SHP77 treated with DMSO at 0.1 percent for 48 hours (cell line): ENCODE results near the gene GTSE1.

ENCODE experiments used
- DNase-seq: peaks from one replicate; lab custom pipeline; 2025; lab: John Stamatoyannopoulos, UW

GTSE1 gene

DNA sequence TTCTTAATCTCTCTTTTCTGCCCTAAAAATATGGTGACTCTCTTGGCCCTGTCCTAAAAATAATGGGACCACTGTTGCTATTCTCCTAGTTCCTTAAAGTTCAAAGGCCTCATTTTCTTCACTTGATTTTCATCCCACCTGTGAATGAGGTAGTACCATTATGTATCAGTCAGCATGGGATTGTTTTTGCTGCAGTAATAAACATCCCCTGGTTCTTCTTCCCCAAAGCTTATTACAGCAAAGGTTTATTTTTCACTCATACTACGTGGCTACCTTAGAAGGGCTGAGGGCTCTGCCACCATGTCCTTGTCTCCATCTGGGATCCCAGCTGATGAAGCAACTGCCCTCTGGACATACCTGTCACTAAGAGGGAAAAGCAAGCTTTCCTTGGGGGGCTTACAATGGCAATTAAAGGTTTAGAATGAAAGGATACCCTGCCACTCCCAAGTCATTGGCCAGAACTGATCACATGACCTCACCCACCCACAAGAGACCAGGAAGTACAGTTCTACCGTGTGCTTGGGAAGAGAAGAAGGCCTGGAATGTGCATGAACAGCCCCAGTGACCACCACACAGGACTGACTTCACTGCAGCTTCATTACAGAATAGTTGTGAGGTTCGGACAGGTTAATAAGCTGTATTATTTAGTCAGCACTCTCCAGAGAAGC is 21.1 kb upstream of the GTSE1 start:
- DNase-seq: no peak

DNA sequence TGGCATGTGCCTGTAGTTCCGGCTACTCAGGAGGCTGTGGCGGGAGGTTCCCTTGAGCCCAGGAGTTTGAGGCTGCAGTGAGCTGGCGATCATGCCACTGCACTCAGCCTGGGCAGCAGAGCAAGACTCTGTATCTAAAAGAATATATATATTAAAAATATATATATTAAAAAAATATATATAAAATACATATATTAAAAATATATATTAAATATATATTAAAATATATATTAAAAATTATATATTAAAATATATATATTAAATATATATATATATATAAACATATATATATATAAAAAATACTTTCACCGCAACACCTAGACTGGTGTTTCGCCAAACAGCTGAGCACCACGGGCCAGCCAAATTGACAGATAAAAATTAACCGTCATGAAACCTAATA is 20.1 kb upstream of the GTSE1 start:
- no peak for DNase-seq

DNA sequence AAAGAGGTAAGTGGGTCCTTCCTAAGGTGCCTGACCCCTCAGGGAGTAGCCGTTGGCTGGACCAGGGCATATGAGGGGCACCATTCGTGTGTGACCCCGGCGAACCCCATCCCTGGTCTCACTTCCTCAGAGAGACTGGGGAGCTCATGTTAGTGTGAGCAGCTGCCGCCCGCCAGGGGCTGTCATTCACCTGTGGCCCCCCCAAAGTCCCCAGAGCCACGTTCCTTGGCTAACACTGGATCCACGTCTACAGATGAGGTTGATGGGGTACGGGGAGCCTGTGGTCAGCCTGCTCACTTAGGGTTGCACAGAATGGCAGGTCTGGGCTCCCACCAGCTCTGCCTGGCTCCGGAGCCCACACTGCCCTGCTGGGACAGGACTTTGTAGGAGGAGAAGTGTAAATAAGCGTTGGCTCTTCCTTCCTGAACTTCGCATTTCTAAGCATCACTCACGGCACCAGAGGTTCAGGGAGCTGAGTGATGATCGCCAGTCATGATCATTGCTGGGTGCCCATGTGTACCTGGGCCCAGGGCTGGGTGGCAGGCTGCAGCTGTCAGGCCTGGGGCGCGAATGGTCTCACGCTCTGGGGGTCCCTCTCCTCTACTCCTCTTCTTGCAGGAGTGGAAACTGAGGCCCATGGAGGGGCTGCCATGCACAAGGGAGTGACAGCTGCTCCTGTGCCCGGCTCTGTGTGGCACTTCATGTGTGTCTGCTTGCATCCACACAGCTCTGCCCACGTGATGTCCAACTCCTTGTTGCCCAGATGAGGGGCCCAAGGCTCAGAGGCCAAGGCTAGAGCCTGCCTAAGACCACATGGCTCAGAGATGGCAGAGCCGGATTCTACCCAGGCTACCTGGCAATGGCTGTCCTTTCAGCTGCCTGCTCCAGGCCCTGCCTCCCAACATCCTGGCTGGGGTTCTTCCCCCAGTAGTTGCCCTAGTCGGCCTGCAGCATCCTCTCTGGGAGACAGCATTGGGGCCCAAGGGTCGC is 17.7 kb upstream of the GTSE1 start:
- no peak for DNase-seq

DNA sequence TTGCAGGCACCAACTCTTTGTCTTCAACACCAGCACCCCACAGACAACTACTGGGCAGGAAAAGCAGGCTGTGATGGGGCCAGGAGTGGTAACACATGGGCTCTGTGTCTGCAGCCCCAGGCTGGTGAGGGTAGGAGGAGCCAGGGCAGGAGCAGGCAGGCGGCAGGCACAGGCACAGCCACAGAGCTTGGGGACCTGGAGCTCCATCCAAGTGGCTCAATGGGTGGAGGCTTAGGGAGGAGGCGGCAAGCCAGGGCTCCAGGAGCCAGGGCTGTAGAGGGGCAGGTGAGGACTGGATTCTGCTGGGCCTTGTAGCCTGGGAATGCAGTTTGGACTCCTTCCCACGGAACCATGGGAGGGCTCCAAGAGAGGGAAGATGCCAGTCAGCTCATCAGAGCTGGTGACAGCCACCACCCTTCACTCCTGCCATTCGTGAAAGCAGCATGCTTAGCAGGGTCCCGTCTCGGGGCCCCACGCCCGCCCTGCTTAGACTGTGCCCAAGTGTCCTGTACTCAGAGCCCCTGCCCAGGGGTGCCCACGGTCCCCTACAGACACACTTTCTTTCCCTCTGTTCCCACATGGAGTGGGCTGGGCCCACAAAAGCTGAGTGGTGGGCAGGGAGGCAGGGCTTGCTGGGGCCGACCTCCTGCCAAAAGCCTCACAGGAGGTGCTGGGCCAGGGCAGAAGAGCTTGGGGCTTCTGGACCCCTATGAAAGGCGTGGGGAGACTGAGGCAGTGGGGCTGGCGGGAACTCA is 16.4 kb upstream of the GTSE1 start:
- DNase-seq: no peak

DNA sequence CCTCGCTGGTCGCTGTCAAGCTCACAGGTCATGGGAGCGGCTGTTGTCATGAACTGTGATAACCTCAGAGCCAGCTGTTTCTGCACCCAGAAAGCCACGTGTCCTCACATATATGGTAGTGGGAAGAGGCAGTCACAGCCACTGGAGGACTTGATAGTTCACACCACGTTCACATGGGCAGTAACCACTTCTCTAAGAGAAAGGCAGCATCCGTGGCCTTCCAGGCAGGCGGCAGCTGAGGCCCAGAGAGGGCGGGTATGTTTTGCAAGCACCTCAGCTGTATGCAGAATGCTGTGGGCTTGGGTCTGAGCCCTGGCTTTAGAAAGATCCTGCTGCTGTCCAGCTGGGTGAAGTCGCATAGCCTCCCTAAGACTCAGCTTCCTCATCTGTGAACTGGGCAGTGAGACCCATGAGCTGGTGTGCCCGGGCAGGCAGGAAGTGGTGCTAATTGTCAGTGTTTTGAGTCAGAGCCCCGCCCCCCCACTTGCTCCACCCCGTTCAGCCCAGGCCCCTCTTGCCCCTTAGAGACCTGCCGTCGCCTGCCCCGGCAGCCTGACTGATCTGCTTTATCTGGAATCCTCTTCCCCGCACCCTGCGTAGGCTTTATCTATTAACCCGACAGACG is 15.6 kb upstream of the GTSE1 start:
- no peak for DNase-seq

DNA sequence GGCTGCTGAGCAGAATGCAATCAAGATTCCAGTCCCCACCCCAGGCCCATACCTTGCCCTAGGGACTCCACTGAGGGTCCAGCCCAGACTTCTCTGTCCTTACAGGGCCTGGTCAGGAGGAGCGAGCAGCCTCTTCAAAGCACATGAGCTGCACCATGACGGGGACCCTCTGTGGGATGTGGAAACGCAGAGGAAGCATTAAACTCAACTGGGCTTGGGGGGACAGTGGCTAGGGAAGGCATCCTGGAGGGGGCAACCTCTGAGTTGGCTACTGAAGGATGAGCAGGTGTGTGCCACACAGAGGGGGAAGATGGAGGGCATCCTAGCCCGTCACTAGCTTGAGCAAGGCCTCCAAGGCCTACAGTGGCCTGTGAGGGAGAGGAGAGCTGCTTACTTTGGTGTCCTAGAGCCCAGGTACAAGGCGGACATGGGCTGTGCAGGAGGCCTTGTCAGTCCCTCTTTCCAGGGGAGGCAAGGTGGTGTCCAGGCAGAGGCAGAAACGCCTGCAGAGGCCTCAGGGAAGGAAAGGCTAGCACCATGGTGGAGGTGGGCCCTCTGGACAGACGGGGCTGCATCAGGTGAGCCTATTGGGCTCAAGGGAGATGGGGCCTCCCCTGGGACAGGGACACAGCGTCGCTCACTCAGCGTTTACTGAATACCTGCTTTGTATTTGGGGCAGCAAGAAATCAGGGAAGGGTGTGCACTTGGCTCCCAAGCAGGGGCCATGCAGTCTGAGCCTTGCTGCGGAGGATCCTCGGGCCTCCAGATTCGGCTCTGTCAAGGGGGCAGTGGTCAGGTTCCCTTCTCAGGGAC is 14.6 kb upstream of the GTSE1 start:
- DNase-seq: no peak

DNA sequence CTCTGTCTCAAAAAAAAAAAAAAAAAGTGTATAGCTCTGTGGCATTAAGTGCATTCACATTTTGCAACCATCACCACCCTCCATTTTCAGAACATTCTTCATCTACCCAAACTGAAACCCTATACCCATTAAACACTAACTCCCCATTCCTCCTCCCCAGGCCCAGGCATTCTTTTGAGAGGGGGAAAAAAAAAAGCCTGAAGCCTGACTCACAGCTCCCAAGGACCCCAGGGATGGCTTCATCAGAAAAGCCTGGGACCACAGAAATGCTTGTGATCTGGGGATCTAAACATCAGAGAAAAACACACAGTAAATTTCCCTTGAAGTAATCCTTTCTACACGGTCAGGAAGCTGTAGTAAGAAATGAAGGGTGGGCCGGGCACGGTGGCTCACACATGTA is 10.7 kb upstream of the GTSE1 start:
- DNase-seq: no peak

DNA sequence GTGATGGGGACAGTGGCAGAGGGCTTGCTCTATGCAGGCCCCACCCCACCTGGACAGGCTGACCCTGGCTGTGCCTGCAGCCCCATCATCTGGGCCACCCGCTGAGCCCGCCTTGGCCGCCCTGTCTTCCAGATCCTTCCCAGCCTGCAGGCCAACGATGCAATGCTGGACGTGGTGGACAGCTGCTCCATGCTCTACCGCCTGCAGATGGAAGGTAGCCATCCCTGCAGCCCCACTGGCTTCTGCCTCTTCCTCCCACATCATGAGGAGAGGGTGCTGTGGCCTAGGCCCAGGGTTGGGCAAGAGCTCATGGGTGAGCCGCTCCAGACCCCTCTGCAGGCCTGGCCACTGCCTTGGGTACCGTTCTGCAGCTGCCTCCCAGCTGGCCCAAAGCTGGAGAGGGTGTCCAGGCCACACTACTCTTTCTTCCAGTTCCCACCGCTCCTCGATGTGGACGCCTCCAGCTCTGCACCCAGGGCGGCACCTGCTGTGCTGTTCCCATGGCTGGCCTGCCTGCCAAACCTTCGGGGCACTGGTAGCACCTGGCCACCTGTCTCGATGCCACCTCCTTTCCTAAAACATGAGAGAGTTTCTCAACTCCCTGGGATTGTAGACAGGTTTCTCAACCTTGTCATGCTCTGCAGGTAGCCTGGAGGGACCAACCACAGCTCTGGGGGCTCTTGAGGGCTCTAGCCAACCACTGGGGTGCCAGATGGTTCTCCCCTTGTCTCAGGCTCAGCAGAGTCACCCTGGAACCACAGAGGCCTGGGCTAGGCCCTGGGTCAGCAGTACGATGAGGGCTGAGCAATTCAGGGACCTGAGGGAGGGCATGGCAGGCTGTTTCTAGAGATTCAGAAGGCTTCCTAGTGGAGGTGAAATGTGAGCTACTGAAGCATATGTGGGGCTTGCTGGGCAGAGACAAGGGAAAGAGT is 9.5 kb upstream of the GTSE1 start:
- DNase-seq: no peak

DNA sequence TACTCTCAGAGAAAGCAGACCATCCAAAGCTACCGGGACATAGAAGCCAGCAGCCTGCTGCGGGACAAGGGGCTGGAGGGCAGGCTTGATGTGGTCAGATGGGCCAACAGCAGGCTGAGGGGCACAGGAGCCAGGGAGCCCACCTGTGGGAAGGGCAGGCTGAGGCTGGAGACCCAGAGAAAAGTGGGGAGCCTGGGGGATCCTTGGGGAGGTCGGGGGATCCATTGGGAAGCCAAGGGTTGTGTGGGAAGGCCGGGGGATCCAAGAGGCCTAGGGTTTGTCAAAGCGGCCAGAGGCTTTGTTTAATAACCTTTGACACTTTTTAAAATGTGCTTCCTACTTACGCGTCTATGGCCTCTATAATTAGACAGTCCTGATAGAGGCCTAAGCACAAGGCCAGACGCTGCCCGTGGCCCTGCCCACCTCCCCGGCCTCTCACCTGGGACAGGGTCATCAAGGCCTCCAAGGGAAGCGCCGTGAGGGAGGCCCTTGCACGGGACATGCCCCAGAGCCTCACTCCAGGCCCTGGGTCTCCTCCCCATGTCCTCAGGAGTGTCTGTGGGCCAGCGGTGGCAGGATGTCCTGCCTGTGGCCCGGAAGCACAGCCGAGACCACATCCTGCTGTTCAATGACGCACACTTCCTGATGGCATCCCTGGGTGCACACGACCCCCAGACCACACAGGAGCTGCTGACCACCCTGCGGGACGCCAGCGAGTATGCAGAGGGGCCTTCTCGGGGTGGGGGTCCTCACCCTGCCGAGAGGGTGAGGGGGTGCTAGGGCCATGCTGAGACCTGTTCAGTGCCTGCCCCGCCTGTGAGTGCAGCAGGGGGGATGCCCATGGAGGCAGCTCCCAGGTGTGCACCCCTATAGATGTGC is 8.6 kb upstream of the GTSE1 start:
- DNase-seq: no peak

DNA sequence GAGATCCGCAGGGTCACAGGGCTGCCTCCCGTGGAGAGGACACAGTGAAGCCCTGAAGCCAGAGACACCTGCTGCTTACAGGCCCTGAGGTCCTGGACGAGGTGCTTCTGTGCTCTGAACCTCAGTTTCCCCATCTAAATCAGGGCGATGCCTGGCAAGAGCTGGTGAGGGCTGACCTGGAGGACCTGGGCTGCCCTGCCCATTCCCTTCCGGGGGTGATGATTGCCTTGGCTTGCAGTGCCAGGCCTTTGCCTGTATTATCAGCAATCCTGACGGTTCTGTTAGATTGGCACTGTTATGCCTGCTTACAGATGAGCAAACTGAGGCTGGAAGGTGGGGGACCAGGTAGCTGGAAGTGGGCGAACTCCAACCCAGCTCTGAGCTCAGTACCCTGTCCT is 7.8 kb upstream of the GTSE1 start:
- DNase-seq: no peak

DNA sequence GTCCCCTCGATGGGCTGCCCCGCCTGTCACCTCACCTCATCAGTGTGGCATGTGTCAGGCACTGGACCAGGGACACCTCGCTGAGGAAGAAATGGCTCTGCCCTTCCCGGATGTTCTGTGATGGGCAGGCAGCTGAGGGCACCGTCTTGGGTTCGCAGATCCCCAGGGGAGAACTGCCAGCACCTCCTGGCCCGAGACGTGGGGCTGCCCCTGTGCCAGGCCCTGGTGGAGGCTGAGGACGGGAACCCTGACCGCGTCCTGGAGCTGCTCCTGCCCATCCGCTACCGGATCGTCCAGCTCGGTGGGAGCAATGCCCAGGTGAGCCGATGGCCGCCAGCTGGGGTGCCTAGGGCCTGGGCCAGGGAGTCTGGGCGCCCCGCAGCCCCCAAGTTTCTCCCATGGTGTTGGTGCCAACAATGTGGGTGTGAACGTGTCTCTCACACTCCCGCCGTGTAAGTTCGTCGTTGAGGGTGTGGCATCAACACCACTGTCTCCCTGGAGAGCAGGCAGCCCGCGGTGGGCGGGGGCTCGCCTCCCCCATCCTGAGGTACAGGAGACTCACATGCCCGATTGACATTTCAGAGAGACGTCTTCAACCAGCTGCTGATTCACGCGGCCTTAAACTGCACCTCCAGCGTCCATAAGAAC is 7.3 kb upstream of the GTSE1 start:
- DNase-seq: no peak

DNA sequence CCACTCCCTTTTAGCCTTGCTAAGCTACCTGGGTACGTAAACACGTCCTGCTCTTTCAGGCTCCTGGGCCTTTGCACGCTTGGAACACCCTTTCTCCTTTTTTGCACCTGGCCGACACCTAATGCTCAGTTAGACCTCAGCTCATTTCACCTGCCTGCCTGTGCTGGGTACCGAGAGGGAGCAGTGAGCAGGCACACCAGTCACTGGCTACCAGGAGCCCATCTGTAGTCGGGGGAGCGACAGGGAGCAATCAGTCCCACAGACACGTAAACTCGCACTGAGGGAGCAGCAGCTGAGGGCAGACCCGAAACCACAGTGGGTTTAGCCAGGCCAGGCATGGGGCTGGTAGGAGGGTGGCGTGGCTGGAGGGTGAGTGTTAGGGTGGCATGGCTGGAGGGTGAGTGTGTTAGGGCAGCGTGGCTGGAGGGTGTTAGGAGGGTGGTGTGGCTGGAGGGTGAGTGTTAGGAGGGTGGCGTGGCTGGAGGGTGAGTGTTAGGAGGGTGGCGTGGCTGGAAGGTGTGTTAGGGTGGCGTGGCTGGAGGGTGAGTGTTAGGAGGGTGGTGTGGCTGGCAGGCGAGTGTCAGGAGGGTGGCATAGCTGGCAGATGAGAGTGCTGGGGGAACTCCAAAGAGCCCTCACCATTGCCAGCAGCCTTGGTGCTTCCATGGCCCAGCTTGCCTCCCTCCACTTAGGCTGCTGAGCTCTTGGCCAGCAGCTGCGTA is 6.4 kb upstream of the GTSE1 start:
- DNase-seq: no peak

DNA sequence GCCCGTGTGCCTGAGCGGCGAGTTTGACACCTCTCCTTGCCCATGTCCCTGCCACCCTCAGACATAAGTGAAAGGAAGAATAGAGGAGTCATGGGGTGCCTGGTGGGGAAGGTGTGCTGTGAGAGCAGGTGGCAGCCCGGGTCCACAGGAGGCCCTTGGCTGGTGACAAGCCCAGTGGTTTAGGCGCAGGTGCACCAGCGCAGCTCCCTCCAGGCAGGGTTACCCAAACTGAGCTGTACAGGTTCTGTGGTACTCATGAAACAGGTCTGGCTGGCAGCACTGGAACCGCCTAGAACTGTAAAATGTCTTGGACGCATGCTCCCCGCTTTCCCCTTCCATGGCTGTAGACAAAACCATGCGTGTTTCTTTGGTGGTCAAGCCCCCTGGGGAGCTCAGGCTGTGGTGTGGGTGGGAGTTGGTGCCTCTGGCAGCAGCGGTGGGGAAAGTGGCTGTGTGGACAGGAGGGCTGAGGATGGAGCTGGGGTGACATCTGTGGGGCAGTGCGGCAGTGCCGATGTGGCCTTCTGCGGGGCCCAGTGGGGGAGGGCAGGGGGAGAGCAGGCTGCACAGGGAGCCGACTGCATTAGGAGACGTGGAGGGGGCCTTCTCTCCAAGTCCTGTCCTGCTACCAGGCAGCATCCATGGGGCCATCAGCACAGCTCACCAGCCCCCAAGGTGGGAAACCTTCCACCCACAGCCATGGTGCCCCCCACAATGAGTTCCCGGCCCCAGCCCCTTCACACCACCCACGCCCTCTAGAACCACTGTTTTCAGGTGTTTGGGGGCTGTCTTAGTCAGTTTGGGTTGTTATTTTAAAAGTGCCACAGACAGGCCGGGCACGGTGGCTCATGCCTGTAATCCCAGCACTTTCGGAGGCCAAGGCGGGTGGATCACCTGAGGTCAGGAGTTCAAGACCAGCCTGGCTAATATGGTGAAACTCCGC is 5.6 kb upstream of the GTSE1 start:
- no peak for DNase-seq

DNA sequence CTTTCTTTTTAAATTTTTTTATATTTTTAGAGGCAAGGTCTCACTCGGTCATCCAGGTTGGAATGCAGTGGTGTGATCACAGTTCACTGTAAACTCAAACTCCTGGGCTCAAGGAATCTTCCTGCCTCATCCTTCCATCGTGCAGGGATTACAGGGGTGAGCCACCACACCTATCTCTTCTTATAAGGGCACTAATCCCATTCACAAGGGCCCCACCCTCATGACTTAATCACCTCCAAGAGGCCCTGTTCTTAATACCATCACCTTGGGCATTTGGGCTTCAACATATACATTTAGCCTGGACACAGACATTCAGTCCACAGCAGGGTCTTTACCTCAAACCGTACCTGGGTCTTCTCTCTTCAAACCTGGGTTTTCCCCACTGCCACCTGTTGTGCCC is 4.5 kb upstream of the GTSE1 start:
- DNase-seq: no peak

DNA sequence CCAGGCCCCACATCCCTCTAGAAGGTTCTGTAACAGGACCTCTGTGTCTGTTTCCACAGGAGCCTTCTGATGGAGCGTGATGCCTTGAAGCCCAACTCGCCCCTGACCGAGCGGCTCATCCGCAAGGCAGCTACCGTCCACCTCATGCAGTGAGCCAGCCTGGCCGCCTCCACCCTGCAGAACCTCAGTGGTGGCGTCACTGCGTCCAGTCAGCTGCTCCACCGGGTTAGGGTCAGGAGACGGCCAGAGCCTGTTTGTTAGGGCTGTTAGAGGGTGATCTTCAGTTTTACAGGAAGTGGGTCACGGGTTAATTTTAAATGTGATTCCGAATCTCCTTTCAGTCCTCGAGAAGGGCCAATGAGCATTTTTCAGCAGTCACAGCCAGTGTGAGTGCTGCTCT is 3.9 kb upstream of the GTSE1 start:
- DNase-seq: no peak

DNA sequence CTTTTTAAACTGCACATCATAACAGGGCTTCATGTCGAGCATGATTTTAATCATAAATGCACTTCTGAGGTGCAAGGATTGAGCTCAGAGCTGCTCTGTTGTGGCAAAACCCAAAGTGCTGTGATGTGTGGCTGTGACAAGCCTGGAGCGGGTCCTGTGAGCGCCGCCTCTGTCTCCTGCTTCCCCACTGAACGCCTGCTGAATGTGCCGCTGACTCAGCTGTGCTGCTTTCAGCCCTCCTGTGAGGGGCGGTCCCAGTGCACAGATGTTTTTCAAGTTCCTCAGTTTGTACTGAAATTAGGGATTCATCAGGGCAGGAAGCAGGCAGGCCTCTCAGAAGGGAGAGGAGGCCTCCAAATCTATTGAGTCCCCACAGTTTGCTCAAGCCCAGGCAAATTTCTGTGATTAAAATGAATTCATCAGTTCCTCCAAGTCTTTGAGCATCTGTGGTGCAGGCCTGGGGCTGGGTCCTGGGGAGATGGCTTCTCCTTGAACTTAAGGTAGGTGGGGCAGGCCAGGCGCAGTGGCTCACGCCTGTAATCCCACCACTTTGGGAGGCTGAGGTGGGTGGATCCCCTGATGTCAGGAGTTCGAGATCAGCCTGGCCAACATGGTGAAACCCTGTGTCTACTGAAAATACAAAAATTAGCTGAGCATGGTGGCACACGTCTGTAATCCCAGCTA is 3.0 kb upstream of the GTSE1 start:
- DNase-seq: no peak
